ENCODE results near the gene HTRA3.

The HTRA3 gene

GRCh38 chr4:8272472-8273428 lies 3.2 kb downstream of the HTRA3 start:
- H3K4me3 ChIP-seq (replicated peaks in 1 of 2; ENCODE audit: low read depth in 2 of 2, low read length in 2 of 2), result no peak overlapping the region
- DNase-seq (ENCODE audit: low read depth in 2 of 2), result peak in 1 of 2 donors; percentile 61
- TF ChIP-seq, protein P1, sequence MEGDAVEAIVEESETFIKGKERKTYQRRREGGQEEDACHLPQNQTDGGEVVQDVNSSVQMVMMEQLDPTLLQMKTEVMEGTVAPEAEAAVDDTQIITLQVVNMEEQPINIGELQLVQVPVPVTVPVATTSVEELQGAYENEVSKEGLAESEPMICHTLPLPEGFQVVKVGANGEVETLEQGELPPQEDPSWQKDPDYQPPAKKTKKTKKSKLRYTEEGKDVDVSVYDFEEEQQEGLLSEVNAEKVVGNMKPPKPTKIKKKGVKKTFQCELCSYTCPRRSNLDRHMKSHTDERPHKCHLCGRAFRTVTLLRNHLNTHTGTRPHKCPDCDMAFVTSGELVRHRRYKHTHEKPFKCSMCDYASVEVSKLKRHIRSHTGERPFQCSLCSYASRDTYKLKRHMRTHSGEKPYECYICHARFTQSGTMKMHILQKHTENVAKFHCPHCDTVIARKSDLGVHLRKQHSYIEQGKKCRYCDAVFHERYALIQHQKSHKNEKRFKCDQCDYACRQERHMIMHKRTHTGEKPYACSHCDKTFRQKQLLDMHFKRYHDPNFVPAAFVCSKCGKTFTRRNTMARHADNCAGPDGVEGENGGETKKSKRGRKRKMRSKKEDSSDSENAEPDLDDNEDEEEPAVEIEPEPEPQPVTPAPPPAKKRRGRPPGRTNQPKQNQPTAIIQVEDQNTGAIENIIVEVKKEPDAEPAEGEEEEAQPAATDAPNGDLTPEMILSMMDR (IDR thresholded peaks at IDR 0.05; ENCODE audit: low read depth, low read length), result no peak

DNA sequence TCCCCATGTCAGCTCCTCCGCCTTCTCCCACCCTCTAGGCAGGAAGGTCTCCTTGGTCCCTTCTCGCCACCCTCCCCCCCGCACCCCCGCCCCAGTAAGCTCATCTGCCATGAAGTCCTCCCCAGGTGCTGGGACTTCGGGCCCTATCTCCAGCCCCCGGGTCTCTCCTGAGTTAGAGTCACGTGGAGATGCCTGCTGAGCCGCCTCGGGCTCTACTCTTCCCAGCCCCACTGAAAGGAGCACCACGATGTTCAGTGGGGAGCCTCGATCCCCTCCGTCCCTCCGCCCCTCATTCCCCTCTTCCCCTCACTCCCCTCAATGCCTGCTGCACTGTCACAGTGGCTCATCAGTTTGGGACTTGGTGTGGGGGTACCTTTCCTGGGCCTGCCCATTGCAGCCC lies 3.9 kb downstream of the HTRA3 start:
- DNase-seq (ENCODE audit: low read depth in 2 of 2), result no peak
- TF ChIP-seq, protein P1 (IDR thresholded peaks at IDR 0.05; ENCODE audit: low read depth, low read length), result no peak
- H3K4me3 ChIP-seq (replicated peaks in 1 of 2; ENCODE audit: low read depth in 2 of 2, low read length in 2 of 2), result no peak overlapping the region

GRCh38 chr4:8274066-8274652 lies 4.6 kb downstream of the HTRA3 start:
- TF ChIP-seq, protein P1 (IDR thresholded peaks at IDR 0.05; ENCODE audit: low read depth, low read length), result no peak
- DNase-seq (ENCODE audit: low read depth in 2 of 2), result no peak
- no peak overlapping the region for H3K4me3 ChIP-seq (replicated peaks in 1 of 2; ENCODE audit: low read depth in 2 of 2, low read length in 2 of 2)

DNA sequence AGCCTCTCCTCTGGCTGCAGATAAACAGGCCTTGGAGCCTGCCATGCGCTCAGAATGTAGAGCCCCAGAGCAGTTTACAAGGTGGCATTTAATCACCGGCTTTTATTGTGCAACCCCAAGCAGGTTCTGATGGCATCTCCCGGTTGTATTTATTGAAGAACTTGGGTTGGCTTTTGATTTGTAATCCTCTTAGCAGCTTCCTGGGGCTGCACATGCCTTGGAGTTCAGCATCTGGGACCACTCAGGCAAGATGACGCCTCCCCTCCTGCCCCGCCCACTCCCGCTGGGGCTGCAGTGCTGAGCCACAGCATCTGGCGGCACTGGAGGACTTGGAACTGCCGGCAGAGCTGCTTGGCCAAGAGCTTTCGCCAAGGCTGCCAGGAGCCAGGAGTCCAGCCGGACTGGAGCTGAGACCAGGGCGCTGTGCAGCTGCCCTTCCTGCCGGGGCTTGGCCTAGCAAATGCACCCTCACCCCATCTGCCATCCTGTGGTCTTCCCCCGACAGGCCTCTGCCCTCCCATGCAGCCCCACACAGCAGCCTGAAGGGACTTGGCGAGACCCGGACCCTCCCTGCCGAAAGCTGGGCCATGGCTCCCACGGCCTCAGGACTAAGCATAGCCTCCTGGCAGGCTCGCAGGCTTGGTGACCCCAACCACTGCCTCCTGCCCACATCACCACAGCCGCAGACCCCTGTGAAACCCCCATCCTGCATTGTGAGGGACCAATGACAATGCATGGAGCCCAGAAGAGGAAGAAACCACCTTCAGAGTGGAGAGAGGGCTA lies 5.4 kb downstream of the HTRA3 start:
- DNase-seq (ENCODE audit: low read depth in 2 of 2), result peak; percentile 87 to 97
- H3K4me3 ChIP-seq (replicated peaks in 1 of 2; ENCODE audit: low read depth in 2 of 2, low read length in 2 of 2), result no peak overlapping the region
- TF ChIP-seq, protein P1 (IDR thresholded peaks at IDR 0.05; ENCODE audit: low read depth, low read length), result peak; percentile 61

DNA sequence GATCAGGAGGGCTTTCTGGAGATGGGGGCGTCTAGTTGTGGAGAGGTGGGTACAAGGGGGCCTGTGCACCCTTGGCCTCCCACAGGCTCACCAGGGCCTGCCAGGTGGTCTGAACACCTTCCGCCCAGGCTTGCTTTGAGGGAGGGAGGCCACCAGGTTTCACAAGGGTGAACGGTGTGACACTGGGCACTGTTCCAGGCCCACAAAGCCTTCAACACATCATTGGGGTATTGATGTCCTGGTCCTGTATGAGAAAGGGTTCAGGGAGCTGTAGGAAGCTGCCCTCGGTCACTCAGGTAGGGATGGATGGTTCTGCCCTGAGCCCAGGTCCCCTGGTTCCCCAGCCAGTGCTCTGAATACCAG lies 6.0 kb downstream of the HTRA3 start:
- TF ChIP-seq, protein P1 (IDR thresholded peaks at IDR 0.05; ENCODE audit: low read depth, low read length), result no peak
- no peak overlapping the region for H3K4me3 ChIP-seq (replicated peaks in 1 of 2; ENCODE audit: low read depth in 2 of 2, low read length in 2 of 2)
- DNase-seq (ENCODE audit: low read depth in 2 of 2), result no peak

DNA sequence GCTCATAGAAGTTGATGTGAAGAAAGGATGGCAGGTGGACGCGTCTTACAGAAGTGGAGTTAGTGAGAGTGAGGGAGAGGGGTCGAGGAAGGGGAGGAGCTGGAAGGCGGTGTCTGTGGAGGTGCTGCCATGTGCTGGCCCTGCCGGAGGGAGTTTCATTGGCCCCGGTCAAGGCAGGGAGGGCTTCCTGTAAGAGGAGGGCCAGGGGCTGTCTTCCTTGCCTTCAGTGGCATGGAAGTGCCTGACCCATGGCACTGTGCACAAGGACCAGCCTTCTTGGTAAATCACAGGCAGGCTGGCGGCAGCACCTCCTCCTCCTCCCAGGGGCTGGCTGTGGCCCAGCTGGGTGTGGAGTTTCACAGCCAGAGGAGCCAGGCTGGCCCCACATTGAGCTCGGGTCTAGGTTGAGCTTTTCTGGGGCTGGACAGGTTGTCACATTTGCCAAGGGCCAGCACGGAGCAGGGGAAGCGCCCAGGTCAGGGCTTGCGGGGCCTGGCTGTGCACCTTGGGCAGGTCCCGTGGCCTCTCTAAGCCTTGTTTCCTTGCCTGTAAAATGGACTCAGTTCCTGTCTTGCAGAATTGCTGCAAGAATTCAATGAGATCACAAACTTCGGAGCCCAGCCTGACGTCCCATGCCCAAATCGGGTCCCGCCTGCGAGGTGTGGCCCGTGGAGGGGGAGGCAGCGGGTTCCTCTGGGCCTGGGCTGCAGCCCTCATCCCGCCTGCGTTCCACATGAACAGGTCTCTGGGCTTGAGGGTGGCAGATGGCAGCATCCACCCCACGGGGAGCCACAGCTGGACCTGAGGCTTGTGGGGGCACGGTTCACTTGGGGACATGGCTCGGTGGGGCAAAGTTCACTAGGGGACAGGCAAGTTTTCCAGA lies 7.0 kb downstream of the HTRA3 start:
- H3K4me3 ChIP-seq (replicated peaks in 1 of 2; ENCODE audit: low read depth in 2 of 2, low read length in 2 of 2), result no peak overlapping the region
- TF ChIP-seq, protein P1 (IDR thresholded peaks at IDR 0.05; ENCODE audit: low read depth, low read length), result no peak
- DNase-seq (ENCODE audit: low read depth in 2 of 2), result peak; percentile 31 to 70
